Liver (tissue), 9 donors: ENCODE data around the gene KCNQ1. TPM values are rescaled to one million over a fixed set of nuclear protein-coding genes. Genes with fewer than 3 reads are reported as not detected.

Source experiments
- DNase-seq: peaks from one replicate; pipeline ENCODE4 v3.0.0-alpha.2; 2017; ENCODE audit warnings: low spot score
- H3K27ac ChIP-seq, 2 donors: one replicate each; pipeline ENCODE4 v1.7.0; 2013; ENCODE audit warnings: inconsistent platforms in 2 of 2, low read length in 2 of 2, control low read depth in 1 of 2, low read depth in 1 of 2, mild to moderate bottlenecking in 1 of 2
- H3K27me3 ChIP-seq, 4 donors: one replicate each; pipeline versions ENCODE4 v1.6.1 to v1.7.0; 2013; ENCODE audit warnings: low read length in 3 of 4, inconsistent platforms in 1 of 4, mild to moderate bottlenecking in 1 of 4, moderate library complexity in 1 of 4; ENCODE audit not compliant: control insufficient read depth in 4 of 4, insufficient read depth in 4 of 4
- H3K36me3 ChIP-seq, 4 donors: one replicate each; pipeline versions ENCODE4 v1.6.1 to v1.7.0; 2013; ENCODE audit warnings: low read length in 3 of 4, mild to moderate bottlenecking in 3 of 4, low read depth in 1 of 4, moderate library complexity in 1 of 4; ENCODE audit not compliant: control insufficient read depth in 4 of 4, insufficient read depth in 3 of 4
- H3K4me1 ChIP-seq, 4 donors: one replicate each; pipeline versions ENCODE4 v1.6.1 to v1.7.0; 2013; ENCODE audit warnings: low read length in 3 of 4, mild to moderate bottlenecking in 3 of 4, moderate library complexity in 1 of 4; ENCODE audit not compliant: control insufficient read depth in 4 of 4, insufficient read depth in 4 of 4
- H3K4me3 ChIP-seq, 3 donors: one replicate each; pipeline versions ENCODE4 v1.6.1 to v1.7.0; 2013; ENCODE audit warnings: low read length in 3 of 3, control low read depth in 1 of 3, low read depth in 1 of 3, mild to moderate bottlenecking in 1 of 3
- H3K9ac ChIP-seq, 2 donors: one replicate each; pipeline ENCODE4 v1.7.0; 2013; ENCODE audit warnings: low read length in 2 of 2, mild to moderate bottlenecking in 2 of 2, moderate library complexity in 2 of 2, control low read depth in 1 of 2, low read depth in 1 of 2
- H3K9me3 ChIP-seq, 4 donors: one replicate each; pipeline versions ENCODE4 v1.6.1 to v1.7.0; 2013; ENCODE audit warnings: low read length in 3 of 4; ENCODE audit not compliant: control insufficient read depth in 4 of 4
- ATF3 ChIP-seq: IDR thresholded peaks from 2 replicates; pipeline ENCODE4 v1.6.1; 2016; ENCODE audit warnings: antibody characterized with exemption
- CTCF ChIP-seq: fragments of 150-350 bp; IDR thresholded peaks from 2 replicates; pipeline ENCODE4 v1.5.1; 2017; ENCODE audit warnings: improper control_type of control experiment, low read depth, low read length; ENCODE audit not compliant: missing input control
- EGR1 ChIP-seq, 2 donors: IDR thresholded peaks; 2 replicates each; pipeline ENCODE4 v1.6.1; 2016 to 2018; ENCODE audit warnings: antibody characterized with exemption in 2 of 2, low read depth in 2 of 2
- FOXA1 ChIP-seq: IDR thresholded peaks from 2 replicates; pipeline ENCODE4 v1.6.1; 2016; ENCODE audit warnings: antibody characterized with exemption
- FOXA2 ChIP-seq: IDR thresholded peaks from 2 replicates; pipeline ENCODE4 v1.6.1; 2016; ENCODE audit warnings: antibody characterized with exemption
- GABPA ChIP-seq, 2 donors: IDR thresholded peaks in 1 of 2; conservative IDR thresholded peaks in 1 of 2; 2 replicates each; pipeline ENCODE4 v1.6.1; 2016; ENCODE audit warnings: antibody characterized with exemption in 2 of 2, mild to moderate bottlenecking in 1 of 2, moderate library complexity in 1 of 2
- HNF4A ChIP-seq, 2 donors: conservative IDR thresholded peaks; 2 replicates each; pipeline ENCODE4 v1.6.1; 2016; ENCODE audit warnings: antibody characterized with exemption in 2 of 2, mild to moderate bottlenecking in 2 of 2
- HNF4G ChIP-seq: IDR thresholded peaks from 2 replicates; pipeline ENCODE4 v1.6.1; 2016; ENCODE audit warnings: antibody characterized with exemption
- JUND ChIP-seq, 2 donors: IDR thresholded peaks; 2 replicates each; pipeline ENCODE4 v1.6.1; 2016; ENCODE audit warnings: antibody characterized with exemption in 2 of 2
- MAX ChIP-seq: IDR thresholded peaks from 2 replicates; pipeline ENCODE4 v1.6.1; 2016; ENCODE audit warnings: antibody characterized with exemption
- NR2F2 ChIP-seq: IDR thresholded peaks from 2 replicates; pipeline ENCODE4 v1.6.1; 2016; ENCODE audit warnings: antibody characterized with exemption
- RAD21 ChIP-seq, 2 donors: IDR thresholded peaks; 2 replicates each; pipeline ENCODE4 v1.6.1; 2016; ENCODE audit warnings: antibody characterized with exemption in 2 of 2, mild to moderate bottlenecking in 2 of 2
- REST ChIP-seq: IDR thresholded peaks from 2 replicates; pipeline ENCODE4 v1.6.1; 2016; ENCODE audit warnings: antibody characterized with exemption, mild to moderate bottlenecking
- RXRA ChIP-seq, 2 donors: IDR thresholded peaks; 2 replicates each; pipeline ENCODE4 v1.6.1; 2017 to 2018; ENCODE audit warnings: antibody characterized with exemption in 2 of 2, mild to moderate bottlenecking in 1 of 2
- SP1 ChIP-seq: IDR thresholded peaks from 2 replicates; pipeline ENCODE4 v1.6.1; 2018; ENCODE audit warnings: antibody characterized with exemption, mild to moderate bottlenecking
- TAF1 ChIP-seq: conservative IDR thresholded peaks from 2 replicates; pipeline ENCODE4 v1.6.1; 2016; ENCODE audit warnings: antibody characterized with exemption, mild to moderate bottlenecking
- YY1 ChIP-seq: IDR thresholded peaks from 2 replicates; pipeline ENCODE4 v1.6.1; 2016; ENCODE audit warnings: antibody characterized with exemption, mild to moderate bottlenecking
- ZBTB33 ChIP-seq: IDR thresholded peaks from 2 replicates; pipeline ENCODE4 v1.6.1; 2016; ENCODE audit warnings: antibody characterized with exemption
- WGBS: extraction: QIAGEN DNeasy Blood & Tissue Kit; methylation state at CpG from one replicate; pipeline ENCODE4 v1.1.7; 2013; 5-methylcytosine and 5-hydroxymethylcytosine counted together
- polyA plus RNA-seq, 2 donors: library from polyadenylated mRNA; stranded (reverse) in 1 of 2; unstranded in 1 of 2; fragments of 200-250 nt in 1 of 2; fragments of >200 nt in 1 of 2; fragmentation: Nextera tagmentation in 1 of 2; extraction: Ambion mirVana in 1 of 2; gene quantifications; one replicate each; pipeline versions ENCODE4 v1.2.1 to v1.2.3, GENCODE V29; 2013 to 2015
- total RNA-seq, 2 donors: library from RNA; depleted of rRNA; stranded (reverse); fragments of >200 nt; gene quantifications; one replicate each; pipeline ENCODE4 v1.2.3, GENCODE V29; 2014
- donor health status: healthy.
- donor health status: healthy.
- donor health status: healthy.
- donor health status: healthy.
- donor health status: healthy.

KCNQ1 gene
- total and polyA plus RNA-seq, 4 donors, result 0.31 to 2.2 (median 1.5) TPM

GRCh38 chr11:2788168-2789071 is 343.6 kb downstream of the KCNQ1 start:
- DNase-seq, result no peak
- TF ChIP-seq FOXA1, result no peak
- no peak for TF ChIP-seq RXRA (IDR thresholded peaks at IDR 0.05)
- TF ChIP-seq FOXA2, result no peak
- TF ChIP-seq ZBTB33, result no peak
- no peak for TF ChIP-seq HNF4A (conservative IDR thresholded peaks at IDR 0.05)
- no peak for TF ChIP-seq MAX
- TF ChIP-seq ATF3, result no peak
- no peak for TF ChIP-seq HNF4G
- no peak for TF ChIP-seq REST
- no peak for TF ChIP-seq GABPA (IDR thresholded peaks at IDR 0.05 in 1 of 2, conservative IDR thresholded peaks at IDR 0.05 in 1 of 2)
- no peak for TF ChIP-seq JUND (IDR thresholded peaks at IDR 0.05)
- no peak for TF ChIP-seq RAD21 (IDR thresholded peaks at IDR 0.05)
- TF ChIP-seq CTCF, result no peak
- TF ChIP-seq SP1, result no peak
- TF ChIP-seq TAF1, result no peak
- TF ChIP-seq NR2F2, result no peak
- TF ChIP-seq EGR1 (IDR thresholded peaks at IDR 0.05; ENCODE audit: low read depth in 2 of 2), result no peak
- no peak for TF ChIP-seq YY1
- Histone ChIP-seq H3K9ac (no peak overlapping the region), H3K36me3 (no peaks in the 10 kb centered on the region), H3K9me3 (no peaks in the 10 kb centered on the region), H3K4me3 (no peak overlapping the region), H3K27me3 (peaks cover 0 to 8% (median 1%) of the 10 kb centered on the region in 4 donors), H3K4me1 (peaks cover 0 to 4% (median 0%) of the 10 kb centered on the region in 4 donors), H3K27ac (no peak overlapping the region)
- WGBS, result 55% methylated on average over 22 of the region's 22 CpGs
